Measurements from ENCODE around the gene DUSP22.

DNA sequence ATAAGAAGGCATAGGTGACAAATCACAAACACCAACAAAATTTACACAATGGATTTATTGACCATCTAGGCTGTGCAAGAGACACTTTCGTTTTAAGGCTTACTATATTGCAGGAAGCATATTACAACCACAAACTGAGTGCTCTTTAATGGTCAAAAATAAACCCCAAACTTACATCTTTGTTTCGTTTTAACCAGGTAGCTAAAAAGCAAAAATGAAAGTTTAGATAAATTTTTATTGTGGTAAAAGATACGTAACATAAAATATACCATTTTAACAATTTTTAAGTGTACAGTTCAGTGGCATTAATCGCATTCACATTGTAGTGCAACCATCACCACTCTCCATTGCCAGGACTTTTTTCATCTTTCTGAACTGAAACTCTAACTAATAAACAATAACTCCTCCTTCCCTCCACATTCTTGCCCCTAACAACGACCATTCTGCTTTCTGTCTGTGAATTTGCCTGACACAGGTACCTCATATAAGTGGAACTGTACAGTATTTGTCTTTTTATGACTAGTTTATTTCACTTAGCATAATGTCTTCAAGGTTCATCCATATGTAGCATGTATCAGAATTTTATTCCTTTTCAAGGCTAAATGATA is 32.3 kb upstream of the DUSP22 start:
- TF ChIP-seq, protein P1, sequence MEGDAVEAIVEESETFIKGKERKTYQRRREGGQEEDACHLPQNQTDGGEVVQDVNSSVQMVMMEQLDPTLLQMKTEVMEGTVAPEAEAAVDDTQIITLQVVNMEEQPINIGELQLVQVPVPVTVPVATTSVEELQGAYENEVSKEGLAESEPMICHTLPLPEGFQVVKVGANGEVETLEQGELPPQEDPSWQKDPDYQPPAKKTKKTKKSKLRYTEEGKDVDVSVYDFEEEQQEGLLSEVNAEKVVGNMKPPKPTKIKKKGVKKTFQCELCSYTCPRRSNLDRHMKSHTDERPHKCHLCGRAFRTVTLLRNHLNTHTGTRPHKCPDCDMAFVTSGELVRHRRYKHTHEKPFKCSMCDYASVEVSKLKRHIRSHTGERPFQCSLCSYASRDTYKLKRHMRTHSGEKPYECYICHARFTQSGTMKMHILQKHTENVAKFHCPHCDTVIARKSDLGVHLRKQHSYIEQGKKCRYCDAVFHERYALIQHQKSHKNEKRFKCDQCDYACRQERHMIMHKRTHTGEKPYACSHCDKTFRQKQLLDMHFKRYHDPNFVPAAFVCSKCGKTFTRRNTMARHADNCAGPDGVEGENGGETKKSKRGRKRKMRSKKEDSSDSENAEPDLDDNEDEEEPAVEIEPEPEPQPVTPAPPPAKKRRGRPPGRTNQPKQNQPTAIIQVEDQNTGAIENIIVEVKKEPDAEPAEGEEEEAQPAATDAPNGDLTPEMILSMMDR (IDR thresholded peaks at IDR 0.05; ENCODE audit: poor library complexity): no peak
- no peak for TF ChIP-seq EZH2phosphoT487 (IDR thresholded peaks at IDR 0.05; ENCODE audit: low read depth, severe bottlenecking, unreplicated experiment)

Data from hepatocyte (in vitro differentiated cells).